GM13976 (cell line): ENCODE data around the gene PPP2R5D.

Experiments
- DNase-seq: peaks from one replicate; pipeline ENCODE4 v3.0.0; 2012; ENCODE audit warnings: low spot score
- CTCF ChIP-seq: IDR thresholded peaks from 2 replicates; pipeline ENCODE4 v1.5.1; 2012; ENCODE audit warnings: borderline replicate concordance, mild to moderate bottlenecking; ENCODE audit not compliant: insufficient read depth; ENCODE audit errors: extremely low read depth, missing control alignments, control extremely low read depth
- in situ Hi-C: fragments of 300-500 bp; cut with MboI; formaldehyde crosslinking; loops from one replicate; pipeline ENCODE4 v1.12.0; 2022; ENCODE audit warnings: low sequenced_read_pairs, mixed read lengths, inconsistent platforms; ENCODE audit not compliant: unreplicated experiment

PPP2R5D gene

DNA sequence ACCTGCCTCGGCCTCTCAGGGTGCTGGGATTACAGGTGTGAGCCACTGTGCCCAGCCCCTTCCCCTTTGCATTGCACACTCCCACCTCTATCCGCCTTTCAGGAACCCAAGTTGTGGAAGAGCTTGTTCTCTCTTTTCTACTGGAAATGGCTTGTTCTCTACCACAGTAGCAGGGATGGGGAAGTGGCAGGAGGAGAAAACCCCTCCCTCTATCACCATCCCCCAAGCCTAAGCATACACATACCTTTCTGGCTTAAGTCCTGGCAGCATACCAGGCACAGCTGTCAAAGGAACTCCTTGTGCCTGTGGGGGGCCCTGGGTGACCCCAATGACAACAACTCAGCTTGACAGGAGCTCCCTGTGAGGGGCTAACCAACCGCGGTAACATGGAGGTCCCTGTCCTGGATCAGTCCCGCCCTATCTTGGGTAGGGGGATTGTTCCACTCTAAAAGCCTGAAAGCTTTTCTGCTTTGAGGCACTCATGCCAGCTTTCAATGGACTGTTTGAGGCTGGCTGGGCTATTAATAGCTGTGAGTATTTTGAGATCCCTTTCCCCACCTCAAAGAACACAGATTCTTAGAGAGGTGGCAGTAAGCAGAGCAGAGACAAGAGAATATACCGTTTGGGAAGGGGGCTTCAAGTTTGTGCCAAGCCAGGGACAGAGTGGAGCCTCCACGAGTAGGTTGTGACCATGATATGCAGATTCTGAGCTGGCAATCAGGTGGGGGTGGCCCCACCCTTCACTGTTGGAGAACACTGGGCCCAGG is 32.0 kb downstream of the PPP2R5D start:
- in situ Hi-C loops, result no loop called here
- TF ChIP-seq CTCF, result no peak
- no peak for DNase-seq

- no peak for TF ChIP-seq CTCF
Observed at GRCh38 chr6:43016943-43017334, 32.6 kb downstream of the PPP2R5D start.

GRCh38 chr6:43019152-43019551 is 34.8 kb downstream of the PPP2R5D start:
- in situ Hi-C loops, result no loop called here
- TF ChIP-seq CTCF, result no peak

More at GRCh38 chr6:43016943-43017334, 32.6 kb downstream of the PPP2R5D start:
- no peak for DNase-seq
- in situ Hi-C loops, result no loop called here

GRCh38 chr6:43020052-43020705 is 35.8 kb downstream of the PPP2R5D start:
- DNase-seq, result no peak
- in situ Hi-C loops, result no loop called here
- TF ChIP-seq CTCF, result no peak

More at GRCh38 chr6:43019152-43019551, 34.8 kb downstream of the PPP2R5D start:
- no peak for DNase-seq

- in situ Hi-C loops, result no loop called here
- no peak for DNase-seq
- no peak for TF ChIP-seq CTCF
Observed at GRCh38 chr6:43020847-43021246, 36.5 kb downstream of the PPP2R5D start.

DNA sequence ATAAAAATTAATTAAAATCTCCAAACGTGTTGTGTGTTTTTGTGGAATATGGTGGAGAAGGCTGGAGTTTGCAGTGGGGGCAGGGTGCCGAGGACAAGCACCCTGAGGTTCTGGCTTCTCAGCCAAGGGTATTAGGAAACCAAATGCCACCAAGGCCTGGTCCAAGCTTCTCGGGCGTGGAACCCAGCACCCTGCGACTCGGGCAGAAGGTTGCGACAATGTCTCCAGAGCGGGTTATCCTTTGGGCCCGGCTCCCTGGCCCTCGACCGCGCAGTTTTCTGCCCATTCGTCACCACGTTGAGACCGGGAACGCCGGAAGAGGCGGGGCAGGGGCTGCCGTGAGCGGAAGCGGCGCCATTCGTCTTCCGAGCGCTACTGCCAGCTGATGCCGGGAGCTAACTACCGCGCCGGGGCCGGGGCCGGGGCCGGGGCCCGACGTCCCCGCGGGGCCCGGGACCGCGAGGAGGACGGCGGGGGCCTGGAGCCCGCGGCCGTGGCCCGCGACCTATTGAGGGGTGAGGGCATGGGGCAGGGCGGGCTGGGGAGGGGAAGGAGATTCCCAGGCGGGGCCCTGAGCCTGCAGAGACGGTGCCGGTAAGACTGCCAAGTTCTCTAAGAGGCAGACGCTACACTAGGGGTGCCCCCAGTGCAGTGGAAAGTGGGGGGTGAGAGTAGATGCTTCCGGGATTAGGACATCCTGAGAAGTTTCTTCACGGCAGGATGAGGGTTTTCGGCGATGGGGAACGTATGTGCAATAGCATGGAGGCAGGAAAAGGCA is 37.1 kb downstream of the PPP2R5D start, which contains the start of gene RRP36:
Gene RRP36 (plus strand): TSS at position 354 of the 778 bp plus-strand sequence. CDS start 32 bp downstream, at position 386.
- TF ChIP-seq CTCF, result no peak
- DNase-seq, result peak; percentile 90
- in situ Hi-C loops, result no loop called here
